DOHH2 (cell line): ENCODE data around the gene PLTP.
A peak's percentile ranks its signal among the peaks of the same experiment; 100 is the strongest.

Experiments
- H3F3A ChIP-seq: fragments of 200-600 bp; sonication (generic), shearing (Covaris generic); 2 replicates; pipeline ENCODE4 v1.6.0; 2016; ENCODE audit warnings: antibody characterized with exemption, mild to moderate bottlenecking; ENCODE audit not compliant: control insufficient read depth, insufficient read depth
- H3K27ac ChIP-seq: fragments of 200-600 bp; sonication (generic); 2 replicates; pipeline ENCODE4 v1.5.1; 2014; ENCODE audit warnings: low read depth, mild to moderate bottlenecking, low read length, moderate library complexity
- H3K27me3 ChIP-seq: fragments of 200-600 bp; sonication (generic); 2 replicates; pipeline ENCODE4 v1.6.1; 2014; ENCODE audit warnings: mild to moderate bottlenecking, low read length, mixed read lengths; ENCODE audit not compliant: control insufficient read depth
- H3K36me3 ChIP-seq: fragments of 200-600 bp; sonication (generic); 2 replicates; pipeline ENCODE4 v1.6.1; 2014; ENCODE audit warnings: mild to moderate bottlenecking, low read length, moderate library complexity, mixed read lengths; ENCODE audit not compliant: control insufficient read depth
- H3K4me1 ChIP-seq: fragments of 200-600 bp; sonication (generic); 2 replicates; pipeline ENCODE4 v1.6.1; 2014; ENCODE audit warnings: mild to moderate bottlenecking, low read length, mixed read lengths; ENCODE audit not compliant: control insufficient read depth
- H3K4me2 ChIP-seq: fragments of 200-600 bp; sonication (generic); 2 replicates; pipeline ENCODE4 v1.6.0; 2014; ENCODE audit warnings: mild to moderate bottlenecking, low read length, moderate library complexity
- H3K4me3 ChIP-seq: fragments of 200-600 bp; sonication (generic); 2 replicates; pipeline ENCODE4 v1.5.1; 2014; ENCODE audit warnings: mild to moderate bottlenecking, low read length, mixed read lengths
- H3K79me2 ChIP-seq: fragments of 200-600 bp; sonication (generic); 2 replicates; pipeline ENCODE4 v1.6.1; 2014; ENCODE audit warnings: mild to moderate bottlenecking, low read length, mixed read lengths; ENCODE audit not compliant: control insufficient read depth
- H3K9me2 ChIP-seq: fragments of 200-600 bp; sonication (generic); replicated peaks from 2 replicates; pipeline ENCODE4 v1.6.1; 2014; ENCODE audit warnings: mild to moderate bottlenecking, low read length, mixed read lengths; ENCODE audit not compliant: control insufficient read depth
- H3K9me3 ChIP-seq: fragments of 200-600 bp; sonication (generic); 2 replicates; pipeline ENCODE4 v1.6.1; 2014; ENCODE audit warnings: antibody characterized with exemption, low read length, mixed read lengths; ENCODE audit not compliant: control insufficient read depth, insufficient read depth
- H4K20me1 ChIP-seq: fragments of 200-600 bp; sonication (generic); 2 replicates; pipeline ENCODE4 v1.6.0; 2014; ENCODE audit warnings: low read depth, mild to moderate bottlenecking, antibody characterized with exemption, low read length, moderate library complexity; ENCODE audit not compliant: control insufficient read depth, insufficient read depth
- CTCF ChIP-seq: fragments of 200-600 bp; sonication (generic); IDR thresholded peaks from one replicate; pipeline ENCODE4 v1.5.1; 2014; ENCODE audit warnings: antibody characterized with exemption, mild to moderate bottlenecking, low read depth, low read length; ENCODE audit not compliant: poor library complexity, severe bottlenecking
- EZH2phosphoT487 ChIP-seq: fragments of 200-600 bp; sonication (generic); IDR thresholded peaks from 2 replicates; pipeline ENCODE4 v1.6.1; 2017; ENCODE audit warnings: borderline replicate concordance, mild to moderate bottlenecking, antibody characterized with exemption, low read length, moderate library complexity, mixed read lengths

The PLTP gene

DNA sequence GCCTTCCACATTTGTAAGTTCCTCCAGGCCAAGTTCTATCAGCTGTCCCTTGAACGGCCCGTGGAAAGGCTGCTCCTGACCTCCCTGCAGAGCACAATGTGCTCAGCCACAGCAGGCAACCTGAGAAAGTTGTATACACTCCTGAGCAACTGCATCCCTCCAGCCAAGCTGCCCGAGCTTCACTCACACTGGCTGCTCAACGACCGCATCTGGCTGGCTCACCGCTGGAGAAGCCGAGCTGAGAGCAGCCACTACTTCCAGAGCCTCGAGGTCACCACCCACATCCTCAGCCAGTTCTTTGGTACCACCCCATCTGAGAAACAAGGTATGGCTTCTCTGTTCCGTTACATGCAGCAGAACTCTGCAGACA lies 28.9 kb downstream of the PLTP start:
- H4K20me1 ChIP-seq: no peaks in the 10 kb centered on the region
- H3K27me3 ChIP-seq: no peaks in the 10 kb centered on the region
- H3K4me2 ChIP-seq: no peak overlapping the region
- H3K79me2 ChIP-seq: peaks cover 28% of the 10 kb centered on the region
- no peaks in the 10 kb centered on the region for H3K9me3 ChIP-seq
- no peaks in the 10 kb centered on the region for H3K9me2 ChIP-seq
- no peak overlapping the region for H3K27ac ChIP-seq
- peaks cover 34% of the 10 kb centered on the region for H3K36me3 ChIP-seq
- H3F3A ChIP-seq: no peaks in the 10 kb centered on the region
- TF ChIP-seq CTCF (no peak), EZH2phosphoT487 (no peak)
- H3K4me1 ChIP-seq: peaks cover 7% of the 10 kb centered on the region
- H3K4me3 ChIP-seq: no peak overlapping the region

DNA sequence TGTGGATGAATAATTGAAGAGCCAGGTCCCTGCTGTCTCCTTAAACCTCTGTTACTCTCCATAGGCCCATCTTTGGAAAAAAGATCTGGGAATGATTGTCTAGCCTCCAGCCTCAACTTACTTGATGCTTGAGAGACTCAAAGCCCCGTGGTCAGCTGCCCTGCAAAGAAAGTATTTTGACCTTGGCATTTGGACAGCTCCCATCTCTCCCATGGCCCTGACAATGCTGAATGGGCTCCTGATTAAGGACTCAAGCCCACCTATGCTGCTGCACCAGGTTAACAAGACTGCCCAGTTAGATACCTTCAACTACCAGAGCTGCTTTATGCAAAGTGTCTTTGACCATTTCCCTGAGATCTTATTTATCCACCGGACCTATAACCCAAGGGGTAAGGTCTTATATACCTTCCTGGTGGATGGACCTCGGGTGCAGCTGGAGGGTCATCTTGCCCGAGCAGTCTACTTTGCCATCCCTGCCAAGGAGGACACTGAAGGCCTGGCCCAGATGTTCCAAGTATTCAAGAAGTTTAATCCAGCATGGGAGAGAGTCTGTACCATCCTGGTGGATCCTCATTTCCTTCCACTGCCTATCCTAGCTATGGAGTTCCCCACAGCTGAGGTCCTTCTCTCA lies 29.4 kb downstream of the PLTP start:
- Histone ChIP-seq H3K4me2 (peak overlapping the region; percentile 94), H3K9me3 (no peaks in the 10 kb centered on the region), H3K27me3 (no peaks in the 10 kb centered on the region), H4K20me1 (no peaks in the 10 kb centered on the region), H3K79me2 (peaks cover 28% of the 10 kb centered on the region), H3K4me1 (peaks cover 7% of the 10 kb centered on the region), H3K4me3 (no peak overlapping the region), H3F3A (no peaks in the 10 kb centered on the region), H3K36me3 (peaks cover 37% of the 10 kb centered on the region), H3K9me2 (no peaks in the 10 kb centered on the region), H3K27ac (no peak overlapping the region)
- TF ChIP-seq CTCF: no peak

GRCh38 chr20:45880988-45881788 lies 30.8 kb downstream of the PLTP start, which contains the start of gene ZSWIM1:
Gene ZSWIM1, plus strand, starts transcription at chr20:45881227. Its CDS starts 1,366 bp downstream, at chr20:45882593.
- peaks cover 7% of the 10 kb centered on the region for H3K4me1 ChIP-seq
- no peak for TF ChIP-seq EZH2phosphoT487
- H4K20me1 ChIP-seq: no peaks in the 10 kb centered on the region
- H3K4me2 ChIP-seq: peak within 1 kb of the TSS; percentile 94
- H3K27ac ChIP-seq: peak within 1 kb of the TSS; percentile 29; the same call in 1 of the 2 replicates
- no peaks in the 10 kb centered on the region for H3F3A ChIP-seq
- peaks cover 36% of the 10 kb centered on the region for H3K36me3 ChIP-seq
- peak within 1 kb of the TSS; percentile 88 for H3K4me3 ChIP-seq
- no peaks in the 10 kb centered on the region for H3K9me3 ChIP-seq
- peaks cover 28% of the 10 kb centered on the region for H3K79me2 ChIP-seq
- H3K27me3 ChIP-seq: no peaks in the 10 kb centered on the region
- no peaks in the 10 kb centered on the region for H3K9me2 ChIP-seq
